HCT116 (cell line): ENCODE results near the gene ARCN1. TPM values are rescaled to one million over a fixed set of nuclear protein-coding genes. Genes with fewer than 3 reads are reported as not detected.
A peak's percentile ranks its signal among the peaks of the same experiment; 100 is the strongest.
"Not testable (repeated sequence)": the region's sequence is repeated elsewhere in the genome, so short reads cannot be mapped to it uniquely, and the experiment has no call there.

ENCODE experiments used
- ATAC-seq: fragments of 200-7000 bp; cut with Tn5 transposase; 2 replicates; pipeline ENCODE4 v1.9.1; 2020; ENCODE audit warnings: mild to moderate bottlenecking, moderate library complexity
- BruUV-seq: library from RNA; stranded (reverse); fragments of 400-500 nt; replicated peaks from 2 replicates; lab custom pipeline; 2021; lab: Mats Ljungman, UMichigan
- CTCF ChIA-PET: fragments of 300-600 bp; sonication (Branson Sonifier 250); formaldehyde crosslinking; loops from one replicate; lab custom pipeline; 2021; ENCODE audit warnings: antibody characterized with exemption; lab: Charles Lee
- POLR2A ChIA-PET: fragments of 300-600, 350-600 bp; sonication (Branson Sonifier 250); formaldehyde crosslinking; loops from one replicate; lab custom pipeline; 2021; ENCODE audit warnings: antibody characterized with exemption; lab: Charles Lee
- RAD21 ChIA-PET, 2 experiments: fragments of 300-600 bp; sonication (Branson Sonifier 250); formaldehyde crosslinking; loops; one replicate each; lab custom pipeline; 2023; ENCODE audit warnings: low total read pairs in 2 of 2; ENCODE audit not compliant: uncharacterized antibody in 2 of 2, unreplicated experiment in 2 of 2, low non-redundant PET in 1 of 2; lab: Charles Lee
- DNase-seq: peaks from one replicate; pipeline ENCODE4 v3.0.0-alpha.2; 2010; ENCODE audit warnings: low read depth, low spot score
- H2AFZ ChIP-seq: fragments of 200-600 bp; shearing (Covaris generic), sonication (generic); 2 replicates; pipeline ENCODE4 v1.6.1; 2017; ENCODE audit warnings: low read depth, mixed run types, mixed read lengths, antibody characterized with exemption, low read length; ENCODE audit not compliant: poor library complexity, severe bottlenecking
- H3K27ac ChIP-seq: 2 replicates; pipeline ENCODE4 v1.5.1; 2012; ENCODE audit warnings: low read depth, low read length
- H3K27me3 ChIP-seq: fragments of 200-600 bp; sonication (generic); 2 replicates; pipeline ENCODE4 v1.6.1; 2016; ENCODE audit warnings: mixed run types, low read length, mixed read lengths; ENCODE audit not compliant: insufficient read depth
- H3K36me3 ChIP-seq, 2 experiments: fragments of 200-500 bp in 1 of 2; fragments of 200-600 bp in 1 of 2; sonication (Bioruptor generic) in 1 of 2; sonication (generic) in 1 of 2; 2 replicates each; pipeline versions ENCODE4 v1.5.1 to v1.6.1; 2014 to 2016; ENCODE audit warnings: low read length in 2 of 2, inconsistent platforms in 1 of 2, mixed read lengths in 1 of 2, mixed run types in 1 of 2; ENCODE audit not compliant: insufficient read depth in 2 of 2, control insufficient read depth in 1 of 2
- H3K4me1 ChIP-seq, 2 experiments: fragments of 200-600 bp in 1 of 2; sonication (generic) in 1 of 2; 2 replicates each; pipeline versions ENCODE4 v1.5.1 to v1.6.1; 2012 to 2017; ENCODE audit warnings: low read length in 2 of 2, inconsistent platforms in 1 of 2, mild to moderate bottlenecking in 1 of 2, mixed read lengths in 1 of 2, mixed run types in 1 of 2, moderate library complexity in 1 of 2; ENCODE audit not compliant: insufficient read depth in 2 of 2, control insufficient read depth in 1 of 2
- H3K4me2 ChIP-seq: fragments of 200-600 bp; sonication (generic); 2 replicates; pipeline ENCODE4 v1.6.1; 2017; ENCODE audit warnings: mixed run types, low read length, mixed read lengths
- H3K4me3 ChIP-seq, 2 experiments: fragments of 200-600 bp in 1 of 2; sonication (generic) in 1 of 2; replicated peaks in 1 of 2; 2 replicates each; pipeline ENCODE4 v1.5.1; 2011 to 2016; ENCODE audit warnings: low read length in 2 of 2, control low read depth in 1 of 2, low read depth in 1 of 2, mild to moderate bottlenecking in 1 of 2, mixed read lengths in 1 of 2, mixed run types in 1 of 2
- H3K79me2 ChIP-seq: fragments of 200-600 bp; sonication (generic); 2 replicates; pipeline ENCODE4 v1.6.1; 2017; ENCODE audit warnings: mild to moderate bottlenecking, mixed run types, low read length, moderate library complexity, mixed read lengths; ENCODE audit not compliant: insufficient read depth
- H3K9ac ChIP-seq: fragments of 200-600 bp; sonication (generic); 2 replicates; pipeline ENCODE4 v1.6.1; 2016; ENCODE audit warnings: low read length, mixed read lengths
- H3K9me2 ChIP-seq: fragments of 200-600 bp; sonication (generic), shearing (Covaris generic); 2 replicates; pipeline ENCODE4 v1.6.1; 2017; ENCODE audit warnings: mixed run types, mild to moderate bottlenecking, moderate library complexity; ENCODE audit not compliant: insufficient read depth
- H3K9me3 ChIP-seq, 2 experiments: fragments of 200-500 bp in 1 of 2; fragments of 200-600 bp in 1 of 2; sonication (Bioruptor generic) in 1 of 2; sonication (generic) in 1 of 2; 2 replicates each; pipeline ENCODE4 v1.6.1; 2014 to 2017; ENCODE audit warnings: low read length in 2 of 2, mixed read lengths in 2 of 2, inconsistent platforms in 1 of 2, low read depth in 1 of 2, mild to moderate bottlenecking in 1 of 2, mixed run types in 1 of 2, moderate library complexity in 1 of 2; ENCODE audit not compliant: control insufficient read depth in 1 of 2, insufficient read depth in 1 of 2
- H4K20me1 ChIP-seq: fragments of 200-600 bp; sonication (generic), shearing (Covaris generic); 2 replicates; pipeline ENCODE4 v1.6.1; 2017; ENCODE audit warnings: mixed run types, mild to moderate bottlenecking, moderate library complexity; ENCODE audit not compliant: insufficient read depth
- CTCF ChIP-seq, 3 experiments: fragments of 200-600 bp in 1 of 3; sonication (generic) in 1 of 3; IDR thresholded peaks in 2 of 3; conservative IDR thresholded peaks in 1 of 3; 2 replicates each; pipeline ENCODE4 v1.5.1; 2012 to 2017; ENCODE audit warnings: low read depth in 2 of 3, low read length in 2 of 3, antibody characterized with exemption in 1 of 3, borderline replicate concordance in 1 of 3, control low read depth in 1 of 3, mild to moderate bottlenecking in 1 of 3, mixed read lengths in 1 of 3, mixed run types in 1 of 3, moderate library complexity in 1 of 3; ENCODE audit not compliant: insufficient read depth in 1 of 3
- RAD21 ChIP-seq: IDR thresholded peaks from 2 replicates; pipeline ENCODE4 v1.6.1; 2012; ENCODE audit warnings: low read depth, mild to moderate bottlenecking
- intact Hi-C: fragments of 100-400 bp; cut with micrococcal nuclease; formaldehyde crosslinking; loops from 2 replicates; pipeline ENCODE4 v1.10.0; 2022
- total RNA-seq: library from RNA; stranded (reverse); gene quantifications from one replicate; pipeline ENCODE4 v1.2.1, GENCODE V29; 2021; ENCODE audit not compliant: unreplicated experiment

ARCN1 gene
- total RNA-seq, 1 experiment from 2014 or later = 147 TPM

- DNase-seq, H4K20me1 ChIP-seq: not testable (repeated sequence)
These were observed 22.8 kb downstream of the ARCN1 start for GRCh38 chr11:118594984-118595383.

More at GRCh38 chr11:118594984-118595383, 22.8 kb downstream of the ARCN1 start:
- H3K36me3 ChIP-seq = peaks cover 49 to 64% of the 10 kb centered on the region in 2 experiments
- ChIA-PET POLR2A (interaction anchor here (0.7 kb wide), 2 partner anchors 9 to 40 kb away, joined by 3 to 4 read pairs; no protein-coding TSS in a partner anchor), CTCF (interaction anchor here (0.6 to 1.8 kb wide), 15 partner anchors 9 to 95 kb away, joined by 3 to 11 read pairs (median 4); partner anchors contain the start of gene PHLDB1)
- H3K27me3 ChIP-seq, H3K79me2 ChIP-seq, H3K9ac ChIP-seq, H3K4me2 ChIP-seq, H3K9me3 ChIP-seq, BruUV-seq, H3K4me1 ChIP-seq, H3K27ac ChIP-seq, RAD21 ChIA-PET, H3K4me3 ChIP-seq, H3K9me2 ChIP-seq, H2AFZ ChIP-seq: not testable (repeated sequence)
- peak; percentile 62; the same call in 1 of the 2 replicates for ATAC-seq
- TF ChIP-seq CTCF (IDR thresholded peaks at IDR 0.05 in 2 of 3, conservative IDR thresholded peaks at IDR 0.05 in 1 of 3; ENCODE audit: borderline replicate concordance in 1 of 3, insufficient read depth in 1 of 3, low read depth in 2 of 3, low read length in 2 of 3) = peak; percentile 44 to 62 (median 55); a peak in 5 of 6 replicates
- peak; percentile 62 for TF ChIP-seq RAD21
- intact Hi-C loops = loop anchor here (1.0 to 5.0 kb wide), 2 partner anchors 64 to 362 kb away; partner anchors contain the start of gene UPK2
